Measurements from ENCODE around the gene KISS1. TPM values are rescaled to one million over a fixed set of nuclear protein-coding genes. Genes with fewer than 3 reads are reported as not detected.
A peak's percentile ranks its signal among the peaks of the same experiment; 100 is the strongest.

KISS1 gene
- total and polyA plus RNA-seq, 2 of the 4 experiments (the other 2 are of a cell fraction): 11.7 to 27.3 TPM

DNA sequence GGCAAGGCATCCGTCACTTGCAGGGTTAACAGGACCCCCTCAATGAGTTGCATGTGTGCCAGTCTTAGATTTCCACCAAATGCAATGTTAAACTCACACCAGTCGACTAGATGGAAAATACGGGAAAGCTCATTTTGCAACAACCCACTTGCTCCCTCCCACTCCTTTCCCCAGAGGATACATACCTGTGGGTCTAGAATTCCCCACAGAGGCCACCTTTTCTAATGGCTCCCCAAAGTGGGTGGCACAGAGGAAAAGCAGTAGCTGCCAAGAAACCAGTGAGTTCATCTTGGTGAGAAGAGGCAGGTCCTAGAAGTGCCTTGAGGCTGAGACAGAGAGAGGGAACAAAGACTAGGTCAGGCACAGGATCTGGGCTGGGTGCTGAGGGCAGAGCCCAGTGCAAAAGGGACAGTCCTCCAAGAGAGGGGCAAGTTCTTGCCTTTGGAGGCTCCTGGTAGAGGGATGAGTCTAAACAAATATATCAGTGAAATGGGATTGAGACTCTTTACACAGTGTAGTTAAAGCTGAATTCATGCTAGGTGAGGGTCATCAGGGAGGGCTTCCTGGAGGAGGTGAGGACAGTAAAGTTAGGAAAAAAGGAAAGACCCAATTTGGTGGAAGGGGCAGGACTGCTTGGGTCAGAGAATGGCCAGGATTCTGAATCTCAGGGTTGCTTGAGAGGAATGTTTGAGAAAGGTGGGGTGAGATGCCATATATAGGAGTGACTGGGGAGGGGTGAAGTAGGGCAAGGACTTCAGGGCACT lies 3.5 kb downstream of the KISS1 start:
- H2AK5ac ChIP-seq (ENCODE audit: low read depth, low read length): peak overlapping the region; percentile 47; the same call in 1 of the 2 replicates
- no peak overlapping the region for H2AFZ ChIP-seq (replicated peaks; ENCODE audit: low read length, poor library complexity)
- no peak for DNase-seq
- peak overlapping the region; percentile 61 for H4K91ac ChIP-seq (ENCODE audit: insufficient read depth, low read depth, low read length)
- no peak overlapping the region for H3K4me3 ChIP-seq (ENCODE audit: insufficient read depth, low read depth, low read length)
- POLR2A ChIA-PET (ENCODE audit: unreplicated experiment): no interaction called here
- H3K18ac ChIP-seq (ENCODE audit: low read depth, low read length): no peak overlapping the region
- H3K9ac ChIP-seq (ENCODE audit: low read depth, low read length): no peak overlapping the region
- H2AK9ac ChIP-seq (replicated peaks; ENCODE audit: low read depth, low read length, poor library complexity): no peak overlapping the region
- peaks cover 22% of the 10 kb centered on the region for H3K9me1 ChIP-seq (ENCODE audit: insufficient read depth, low read length)
- H4K8ac ChIP-seq (ENCODE audit: low read depth in 2 of 2, low read length in 2 of 2): 0 out of 4 replicates have a peak overlapping the region, but pooled peaks of 1 of the 2 experiments have one; percentile 4
- peak overlapping the region; percentile 51 for H2BK120ac ChIP-seq (ENCODE audit: low read depth, low read length)
- no CpG with 5 or more reads among the region's 3 CpGs for WGBS, 2 experiments (ENCODE audit: extremely low coverage in 2 of 2, insufficient read length in 1 of 2)
- no peak overlapping the region for H3K4me2 ChIP-seq (ENCODE audit: low read depth, low read length)
- intact Hi-C loops (cut with micrococcal nuclease): no loop called here
- no peak overlapping the region for H3K56ac ChIP-seq (ENCODE audit: extremely low read depth, insufficient read depth, low read length)
- no peak for TF ChIP-seq RCOR1 (IDR thresholded peaks at IDR 0.05; ENCODE audit: insufficient replicate concordance, low read length)
- no peak for TF ChIP-seq ELK1 (IDR thresholded peaks at IDR 0.05; ENCODE audit: borderline replicate concordance, low read depth, low read length)
- no peak for TF ChIP-seq RFX5 (IDR thresholded peaks at IDR 0.05; ENCODE audit: low read depth, low read length)
- TF ChIP-seq BHLHE40 (IDR thresholded peaks at IDR 0.05; ENCODE audit: low read depth, low read length): no peak
- TF ChIP-seq RAD21 (IDR thresholded peaks at IDR 0.05; ENCODE audit: low read length): no peak
- no peak for TF ChIP-seq CHD1 (IDR thresholded peaks at IDR 0.05; ENCODE audit: low read depth, low read length)
- TF ChIP-seq NFE2L2 (IDR thresholded peaks at IDR 0.05; ENCODE audit: low read depth, low read length): no peak
- no peak for TF ChIP-seq MXI1 (IDR thresholded peaks at IDR 0.05; ENCODE audit: borderline replicate concordance, low read depth, low read length)
- no peak for TF ChIP-seq SMC3 (IDR thresholded peaks at IDR 0.05; ENCODE audit: low read depth, low read length)
- no peak for TF ChIP-seq POLR2A (IDR thresholded peaks at IDR 0.05; ENCODE audit: low read depth, low read length)
- no peak for TF ChIP-seq MAZ (IDR thresholded peaks at IDR 0.05; ENCODE audit: borderline replicate concordance, low read depth, low read length)
- no peak for TF ChIP-seq MAFK (IDR thresholded peaks at IDR 0.05; ENCODE audit: low read depth, low read length)
- no peak for TF ChIP-seq FOS (IDR thresholded peaks at IDR 0.05; ENCODE audit: low read depth, low read length)
- TF ChIP-seq, protein P1, sequence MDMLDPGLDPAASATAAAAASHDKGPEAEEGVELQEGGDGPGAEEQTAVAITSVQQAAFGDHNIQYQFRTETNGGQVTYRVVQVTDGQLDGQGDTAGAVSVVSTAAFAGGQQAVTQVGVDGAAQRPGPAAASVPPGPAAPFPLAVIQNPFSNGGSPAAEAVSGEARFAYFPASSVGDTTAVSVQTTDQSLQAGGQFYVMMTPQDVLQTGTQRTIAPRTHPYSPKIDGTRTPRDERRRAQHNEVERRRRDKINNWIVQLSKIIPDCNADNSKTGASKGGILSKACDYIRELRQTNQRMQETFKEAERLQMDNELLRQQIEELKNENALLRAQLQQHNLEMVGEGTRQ (IDR thresholded peaks at IDR 0.05; ENCODE audit: low read depth, low read length): no peak
- no peak for TF ChIP-seq CEBPB (IDR thresholded peaks at IDR 0.05; ENCODE audit: low read depth, low read length)
- H3K23ac ChIP-seq (ENCODE audit: low read depth, low read length): no peak overlapping the region
- ATAC-seq (ENCODE audit: low read depth): no peak
- BruUV-seq (replicated peaks): no TSS peak
- H2BK5ac ChIP-seq (ENCODE audit: low read depth, low read length, poor library complexity, severe bottlenecking): no peak overlapping the region
- H3K4me1 ChIP-seq (ENCODE audit: control insufficient read depth, insufficient read depth, low read length): peaks cover 28% of the 10 kb centered on the region
- H3K36me3 ChIP-seq (ENCODE audit: control insufficient read depth, insufficient read depth, low read length): no peaks in the 10 kb centered on the region
- no peaks in the 10 kb centered on the region for H3K9me3 ChIP-seq (ENCODE audit: control insufficient read depth, insufficient read depth, low read length)
- peaks cover 6 to 24% of the 10 kb centered on the region in 2 experiments; a peak in 3 of 4 replicates for H3K79me1 ChIP-seq (ENCODE audit: low read depth in 1 of 2, low read length in 2 of 2)
- no peak overlapping the region for H3K27ac ChIP-seq (ENCODE audit: insufficient read depth, low read length)
- CTCF ChIA-PET: no interaction called here
- H2BK20ac ChIP-seq (ENCODE audit: low read depth, low read length): peak overlapping the region; percentile 32; the same call in 1 of the 2 replicates
- no peak overlapping the region for H4K5ac ChIP-seq (ENCODE audit: low read depth, low read length)
- H4K20me1 ChIP-seq (ENCODE audit: insufficient read depth, low read length): no peaks in the 10 kb centered on the region
- H3K27me3 ChIP-seq (ENCODE audit: control insufficient read depth, insufficient read depth, low read length): peaks cover 3% of the 10 kb centered on the region; the same call in 1 of the 2 replicates
- no peak overlapping the region for H3K14ac ChIP-seq (replicated peaks; ENCODE audit: low read depth, low read length)
- in situ Hi-C loops (cut with MboI; ENCODE audit: low sequenced_read_pairs): no loop called here
- 0 out of 2 replicates have a peak overlapping the region, but pooled peaks have one; percentile 19 for H3K4ac ChIP-seq (ENCODE audit: low read depth, low read length)
- dilution Hi-C loops (cut with HindIII; ENCODE audit: low sequenced_read_pairs, unreplicated experiment): no loop called here
- no peak overlapping the region; the same call in 2 of the 3 replicates for H2BK15ac ChIP-seq (ENCODE audit: low read depth, low read length)

Data from IMR-90 (cell line).